Measurements from ENCODE around the gene CCDC57. TPM values are rescaled to one million over a fixed set of nuclear protein-coding genes. Genes with fewer than 3 reads are reported as not detected.

Gene CCDC57
- polyA plus RNA-seq, 1 donor from 2014 or later: 70.9 TPM

GRCh38 chr17:82175951-82176350 is 36.7 kb downstream of the CCDC57 start:
- Histone ChIP-seq H3K9me3 (ENCODE audit: low read length) (no peaks in the 10 kb centered on the region), H3K36me3 (ENCODE audit: insufficient read depth, low read length) (no peaks in the 10 kb centered on the region), H3K9ac (ENCODE audit: low read length) (no peak overlapping the region), H3K4me3 (ENCODE audit: low read length) (no peak overlapping the region), H3K27me3 (ENCODE audit: insufficient read depth, low read depth, low read length) (no peaks in the 10 kb centered on the region), H3F3A (ENCODE audit: insufficient read depth, low read length, poor library complexity, severe bottlenecking) (no peaks in the 10 kb centered on the region), H3K4me2 (ENCODE audit: low read length) (no peak overlapping the region), H4K20me1 (ENCODE audit: insufficient read depth) (no peaks in the 10 kb centered on the region), H2AFZ (ENCODE audit: low read depth, low read length) (no peak overlapping the region), H3K9me2 (ENCODE audit: insufficient read depth, low read length) (no peaks in the 10 kb centered on the region), H3K79me2 (replicated peaks; ENCODE audit: insufficient read depth, low read length) (no peaks in the 10 kb centered on the region), H3K27ac (ENCODE audit: low read length) (no peak overlapping the region)
- no peak for TF ChIP-seq CTCF (IDR thresholded peaks at IDR 0.05; ENCODE audit: poor library complexity, severe bottlenecking)
- TF ChIP-seq REST (IDR thresholded peaks at IDR 0.05; ENCODE audit: borderline replicate concordance): no peak
- no peak for TF ChIP-seq TAF1 (IDR thresholded peaks at IDR 0.05; ENCODE audit: low read depth)
- TF ChIP-seq EP300 (conservative IDR thresholded peaks at IDR 0.05; ENCODE audit: poor library complexity, severe bottlenecking): no peak
- TF ChIP-seq SMC3 (conservative IDR thresholded peaks at IDR 0.05; ENCODE audit: poor library complexity): no peak
- TF ChIP-seq MXI1 (conservative IDR thresholded peaks at IDR 0.05; ENCODE audit: poor library complexity, severe bottlenecking): no peak
- no peak for TF ChIP-seq RAD21 (conservative IDR thresholded peaks at IDR 0.05)
- no peak for TF ChIP-seq POLR2AphosphoS5 (IDR thresholded peaks at IDR 0.05)
- no peak for TF ChIP-seq EZH2 (IDR thresholded peaks at IDR 0.05; ENCODE audit: borderline replicate concordance, insufficient read depth, low read length, poor library complexity, severe bottlenecking)

- no peak overlapping the region for H3K9ac ChIP-seq (ENCODE audit: low read length)
- H3K27me3 ChIP-seq (ENCODE audit: insufficient read depth, low read depth, low read length): no peaks in the 10 kb centered on the region
- no peak overlapping the region for H3K4me2 ChIP-seq (ENCODE audit: low read length)
These were observed 37.4 kb downstream of the CCDC57 start for GRCh38 chr17:82175201-82175600.

More at GRCh38 chr17:82175201-82175600, 37.4 kb downstream of the CCDC57 start:
- no peak for TF ChIP-seq REST (IDR thresholded peaks at IDR 0.05; ENCODE audit: borderline replicate concordance)
- TF ChIP-seq POLR2AphosphoS5 (IDR thresholded peaks at IDR 0.05): no peak
- TF ChIP-seq CTCF (IDR thresholded peaks at IDR 0.05; ENCODE audit: poor library complexity, severe bottlenecking): no peak
- no peak for TF ChIP-seq EZH2 (IDR thresholded peaks at IDR 0.05; ENCODE audit: borderline replicate concordance, insufficient read depth, low read length, poor library complexity, severe bottlenecking)
- TF ChIP-seq EP300 (conservative IDR thresholded peaks at IDR 0.05; ENCODE audit: poor library complexity, severe bottlenecking): no peak
- TF ChIP-seq RAD21 (conservative IDR thresholded peaks at IDR 0.05): no peak
- TF ChIP-seq SMC3 (conservative IDR thresholded peaks at IDR 0.05; ENCODE audit: poor library complexity): no peak
- no peak for TF ChIP-seq MXI1 (conservative IDR thresholded peaks at IDR 0.05; ENCODE audit: poor library complexity, severe bottlenecking)
- TF ChIP-seq TAF1 (IDR thresholded peaks at IDR 0.05; ENCODE audit: low read depth): no peak
- no peaks in the 10 kb centered on the region for H3K36me3 ChIP-seq (ENCODE audit: insufficient read depth, low read length)
- no peaks in the 10 kb centered on the region for H3K9me2 ChIP-seq (ENCODE audit: insufficient read depth, low read length)
- H3K4me3 ChIP-seq (ENCODE audit: low read length): no peak overlapping the region
- no peaks in the 10 kb centered on the region for H3K9me3 ChIP-seq (ENCODE audit: low read length)
- no peaks in the 10 kb centered on the region for H3K79me2 ChIP-seq (replicated peaks; ENCODE audit: insufficient read depth, low read length)
- H4K20me1 ChIP-seq (ENCODE audit: insufficient read depth): no peaks in the 10 kb centered on the region
- no peaks in the 10 kb centered on the region for H3F3A ChIP-seq (ENCODE audit: insufficient read depth, low read length, poor library complexity, severe bottlenecking)
- no peak overlapping the region for H2AFZ ChIP-seq (ENCODE audit: low read depth, low read length)
- no peak overlapping the region for H3K27ac ChIP-seq (ENCODE audit: low read length)

Measured in neural cell (in vitro differentiated cells).